GM12872 (cell line): Measurements from ENCODE around the gene CS.

Experiments used
- CTCF ChIP-seq: IDR thresholded peaks from 3 replicates; pipeline ENCODE4 v1.5.1; 2011; ENCODE audit warnings: low read depth, mild to moderate bottlenecking, low read length, moderate library complexity; ENCODE audit not compliant: insufficient read depth

Gene CS

DNA sequence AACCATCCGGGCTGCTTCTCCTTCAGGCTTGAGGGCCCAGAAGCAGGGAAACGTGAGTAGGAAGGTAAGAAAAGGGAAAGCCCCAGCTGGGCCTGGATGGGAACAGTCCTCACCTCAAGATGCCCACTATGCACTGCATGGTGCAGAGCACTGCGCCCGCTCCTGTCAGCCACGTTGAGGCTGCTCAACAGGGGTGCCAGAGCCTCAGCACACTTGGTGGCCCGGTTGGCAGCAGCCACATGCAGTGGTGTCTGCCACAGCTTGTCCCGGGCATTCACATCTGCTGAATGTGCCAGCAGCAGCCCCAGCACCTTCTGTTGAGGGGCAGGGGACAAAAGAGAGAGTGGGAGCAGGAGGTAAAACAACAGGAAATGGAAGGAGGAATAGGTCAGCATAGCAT lies 44.5 kb downstream of the CS start:
- no peak for TF ChIP-seq CTCF

- TF ChIP-seq CTCF, result no peak
Measured at GRCh38 chr12:56253091-56253490, 47.0 kb downstream of the CS start.

DNA sequence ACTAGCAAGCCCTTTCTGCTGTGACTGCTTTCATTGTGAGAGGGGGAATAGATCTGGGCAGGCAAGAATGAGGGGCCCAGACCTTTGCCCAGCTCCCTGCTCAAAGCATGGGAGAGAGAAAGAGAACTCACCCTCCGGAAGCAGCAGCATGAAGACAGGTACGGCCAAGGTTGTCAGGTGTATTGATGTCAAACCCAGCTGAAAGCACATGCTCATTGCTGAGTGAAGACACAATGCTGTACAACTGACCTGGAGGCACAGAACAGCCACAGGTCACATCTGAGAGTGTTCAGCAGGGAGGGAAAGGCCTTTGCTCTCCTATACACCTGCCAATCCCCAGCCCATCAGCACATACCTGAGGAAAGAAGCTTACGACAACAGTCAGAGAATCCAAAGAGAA lies 47.5 kb downstream of the CS start:
- TF ChIP-seq CTCF, result no peak

DNA sequence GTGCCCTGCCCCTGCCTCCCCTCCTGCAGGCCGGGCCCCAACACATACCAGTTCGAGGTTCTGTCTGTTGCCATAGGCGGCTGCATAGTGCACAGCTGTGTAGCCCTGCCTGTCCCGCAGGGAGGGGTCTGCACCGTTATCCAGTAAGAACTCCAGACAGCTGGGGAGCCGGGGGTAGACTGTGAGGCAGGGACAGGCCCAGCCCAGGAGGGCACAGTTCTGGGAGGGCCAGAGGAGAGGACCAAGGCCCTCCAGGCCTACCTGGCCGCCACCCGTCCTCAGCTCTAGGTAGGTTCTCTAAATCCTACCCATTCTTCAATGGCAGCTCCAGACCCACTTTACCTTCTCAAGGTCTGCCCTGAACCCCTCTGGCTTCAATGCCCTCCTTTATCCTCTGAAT lies 51.4 kb downstream of the CS start:
- no peak for TF ChIP-seq CTCF

DNA sequence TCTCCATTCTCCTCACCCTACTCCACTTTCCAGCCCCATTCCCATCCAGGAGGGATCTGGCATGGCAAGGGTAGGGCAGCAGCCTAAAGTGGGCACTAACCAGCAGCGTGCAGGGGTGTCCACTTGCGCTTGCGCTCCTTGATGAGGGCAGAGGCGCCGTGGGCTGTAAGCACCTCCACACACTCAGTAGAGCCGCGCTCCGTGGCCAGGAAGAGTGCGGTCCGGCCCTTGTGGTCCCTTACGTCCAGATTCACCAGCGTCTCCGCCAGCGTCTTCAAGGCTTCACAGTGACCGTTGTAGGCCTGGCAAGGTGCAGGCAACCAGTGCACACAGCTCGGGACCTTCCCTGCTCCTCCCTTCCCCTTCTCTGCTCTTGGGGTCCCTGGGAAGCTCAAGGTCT lies 52.2 kb downstream of the CS start:
- no peak for TF ChIP-seq CTCF

- no peak for TF ChIP-seq CTCF
Measured at GRCh38 chr12:56244494-56244893, 55.6 kb downstream of the CS start.

DNA sequence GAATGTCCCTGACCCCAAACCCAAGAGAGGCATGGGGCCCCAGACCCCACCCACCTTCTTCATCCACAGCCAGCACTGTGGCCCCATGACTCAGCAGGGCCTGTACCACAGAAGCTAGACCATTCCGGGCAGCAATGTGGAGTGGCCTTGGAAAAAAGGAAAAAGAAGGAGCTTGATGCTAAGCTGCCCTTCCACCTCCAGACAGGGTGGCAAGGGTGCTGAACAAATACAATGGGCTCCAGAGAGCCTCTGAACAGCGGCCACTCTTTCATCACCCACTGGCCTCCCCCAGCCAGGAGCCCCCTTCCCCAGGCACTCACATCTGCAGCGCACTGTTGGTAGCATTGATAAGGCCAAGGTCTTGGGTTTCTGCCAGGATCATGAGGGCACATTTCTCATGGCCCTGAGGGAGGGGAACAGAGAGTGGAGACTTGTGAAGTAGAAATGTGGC lies 56.4 kb downstream of the CS start:
- no peak for TF ChIP-seq CTCF

DNA sequence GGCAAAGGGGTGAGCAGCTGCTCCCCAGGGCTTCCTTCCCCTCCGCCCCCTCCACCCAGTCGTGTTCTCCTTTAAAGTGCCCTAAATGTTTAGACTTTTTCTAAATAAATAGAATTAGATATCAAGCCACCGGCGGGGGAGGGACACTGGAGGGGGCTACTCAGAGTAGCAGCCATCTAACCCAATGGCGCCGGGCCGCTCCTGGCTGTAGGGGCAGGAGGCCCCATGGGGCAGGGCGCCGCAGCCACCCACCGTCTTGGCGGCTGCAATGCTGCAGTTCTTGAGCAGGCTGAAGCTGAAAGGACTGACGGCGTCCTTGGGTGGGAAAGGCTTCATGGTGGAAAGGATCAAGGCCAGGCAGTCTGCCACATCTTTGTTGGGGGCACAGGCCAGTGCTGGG lies 57.1 kb downstream of the CS start:
- TF ChIP-seq CTCF, result no peak
